H9 (cell line): ENCODE measurements around the gene LAMP5. TPM values are rescaled to one million over a fixed set of nuclear protein-coding genes. Genes with fewer than 3 reads are reported as not detected.

Source experiments
- DNase-seq: peaks from one replicate; pipeline ENCODE4 v3.0.0-alpha.2; 2017
- H2AFZ ChIP-seq: one replicate; pipeline ENCODE4 v1.6.1; 2013; ENCODE audit warnings: mild to moderate bottlenecking, low read length, control low read depth, moderate library complexity
- H2AK5ac ChIP-seq: 2 replicates; pipeline ENCODE4 v1.6.1; 2013; ENCODE audit warnings: low read length, control low read depth, mixed read lengths; ENCODE audit not compliant: insufficient read length
- H2BK120ac ChIP-seq: one replicate; pipeline ENCODE4 v1.6.1; 2013; ENCODE audit warnings: low read depth, mild to moderate bottlenecking, low read length, control low read depth, inconsistent platforms; ENCODE audit not compliant: poor library complexity, severe bottlenecking
- H2BK12ac ChIP-seq: 2 replicates; pipeline ENCODE4 v1.6.1; 2013; ENCODE audit warnings: low read length, control low read depth, mixed read lengths, low read depth; ENCODE audit not compliant: insufficient read length
- H2BK15ac ChIP-seq: 2 replicates; pipeline ENCODE4 v1.6.1; 2013; ENCODE audit warnings: low read depth, low read length, control low read depth
- H2BK20ac ChIP-seq: one replicate; pipeline ENCODE4 v1.6.1; 2013; ENCODE audit warnings: low read depth, mild to moderate bottlenecking, low read length, control low read depth, inconsistent platforms; ENCODE audit not compliant: poor library complexity, severe bottlenecking
- H2BK5ac ChIP-seq: 2 replicates; pipeline ENCODE4 v1.6.1; 2013; ENCODE audit warnings: low read length, control low read depth, mixed read lengths; ENCODE audit not compliant: insufficient read length
- H3K14ac ChIP-seq: 2 replicates; pipeline ENCODE4 v1.6.1; 2013; ENCODE audit warnings: low read length, control low read depth; ENCODE audit not compliant: insufficient read depth
- H3K18ac ChIP-seq: 2 replicates; pipeline ENCODE4 v1.6.1; 2013; ENCODE audit warnings: low read depth, mild to moderate bottlenecking, mixed read lengths, low read length, control low read depth; ENCODE audit not compliant: insufficient read length
- H3K23ac ChIP-seq: 2 replicates; pipeline ENCODE4 v1.6.1; 2013; ENCODE audit warnings: low read length, control low read depth, mixed read lengths, low read depth; ENCODE audit not compliant: insufficient read length
- H3K23me2 ChIP-seq: 2 replicates; pipeline ENCODE4 v1.6.1; 2013; ENCODE audit warnings: low read depth, mild to moderate bottlenecking, mixed read lengths, low read length, control low read depth; ENCODE audit not compliant: insufficient read length, poor library complexity, severe bottlenecking
- H3K27ac ChIP-seq: 2 replicates; pipeline ENCODE4 v1.5.1; 2013; ENCODE audit warnings: low read length, control low read depth, mixed read lengths, low read depth; ENCODE audit not compliant: insufficient read length
- H3K27me3 ChIP-seq: 2 replicates; pipeline ENCODE4 v1.6.1; 2013; ENCODE audit warnings: low read length, control low read depth, inconsistent platforms; ENCODE audit not compliant: insufficient read depth
- H3K4ac ChIP-seq: 2 replicates; pipeline ENCODE4 v1.6.1; 2013; ENCODE audit warnings: low read depth, mild to moderate bottlenecking, control low read depth, inconsistent platforms, low read length, moderate library complexity
- H3K4me1 ChIP-seq: 2 replicates; pipeline ENCODE4 v1.6.1; 2013; ENCODE audit warnings: low read length, control low read depth, inconsistent platforms; ENCODE audit not compliant: insufficient read depth
- H3K4me2 ChIP-seq: 2 replicates; pipeline ENCODE4 v1.6.1; 2013; ENCODE audit warnings: low read length, control low read depth, mixed read lengths; ENCODE audit not compliant: insufficient read length, insufficient read depth
- H3K56ac ChIP-seq: 2 replicates; pipeline ENCODE4 v1.6.1; 2013; ENCODE audit warnings: low read depth, mild to moderate bottlenecking, mixed read lengths, low read length, control low read depth; ENCODE audit not compliant: insufficient read length
- H3K79me1 ChIP-seq: 2 replicates; pipeline ENCODE4 v1.6.1; 2013; ENCODE audit warnings: low read depth, mild to moderate bottlenecking, moderate library complexity, low read length, control low read depth, inconsistent platforms; ENCODE audit not compliant: insufficient read depth, poor library complexity, severe bottlenecking
- H3K79me2 ChIP-seq: 2 replicates; pipeline ENCODE4 v1.6.1; 2013; ENCODE audit warnings: low read length, control low read depth, inconsistent platforms; ENCODE audit not compliant: insufficient read depth
- H3K9ac ChIP-seq: 2 replicates; pipeline ENCODE4 v1.6.1; 2013; ENCODE audit warnings: low read length, control low read depth, mixed read lengths; ENCODE audit not compliant: insufficient read length; ENCODE audit errors: extremely low read depth
- H3K9me3 ChIP-seq: one replicate; pipeline ENCODE4 v1.6.1; 2013; ENCODE audit warnings: low read depth, low read length, inconsistent platforms; ENCODE audit not compliant: control insufficient read depth
- H3T11ph ChIP-seq: one replicate; pipeline ENCODE4 v1.6.1; 2013; ENCODE audit warnings: mild to moderate bottlenecking, low read length, control low read depth, inconsistent platforms
- H4K20me1 ChIP-seq: one replicate; pipeline ENCODE4 v1.6.1; 2013; ENCODE audit not compliant: control insufficient read depth, insufficient read length, insufficient read depth
- H4K5ac ChIP-seq: 2 replicates; pipeline ENCODE4 v1.6.1; 2013; ENCODE audit warnings: low read depth, mild to moderate bottlenecking, mixed read lengths, low read length, control low read depth; ENCODE audit not compliant: insufficient read length
- H4K8ac ChIP-seq: replicated peaks from 2 replicates; pipeline ENCODE4 v1.6.1; 2013; ENCODE audit warnings: low read length, control low read depth, mixed read lengths, low read depth; ENCODE audit not compliant: insufficient read length
- H4K91ac ChIP-seq: 2 replicates; pipeline ENCODE4 v1.6.1; 2013; ENCODE audit warnings: low read depth, mild to moderate bottlenecking, moderate library complexity, mixed read lengths, low read length, control low read depth; ENCODE audit not compliant: insufficient read length
- H3K27ac Mint-ChIP-seq, 3 experiments: 2 replicates in 2 of 3; 3 replicates in 1 of 3; pipeline ENCODE4 v1.8.0; 2020 to 2021; ENCODE audit warnings: mixed read lengths in 3 of 3, mild to moderate bottlenecking in 1 of 3, moderate library complexity in 1 of 3
- H3K27me3 Mint-ChIP-seq: 2 replicates; pipeline ENCODE4 v1.8.0; 2021; ENCODE audit warnings: low read depth, mild to moderate bottlenecking, moderate library complexity, mixed read lengths
- H3K36me3 Mint-ChIP-seq, 3 experiments: 2 replicates in 2 of 3; 3 replicates in 1 of 3; pipeline ENCODE4 v1.8.0; 2020 to 2021; ENCODE audit warnings: low read depth in 3 of 3, mixed read lengths in 3 of 3; ENCODE audit not compliant: insufficient read depth in 1 of 3
- H3K4me1 Mint-ChIP-seq, 2 experiments: 2 replicates each; pipeline ENCODE4 v1.8.0; 2020; ENCODE audit warnings: mixed read lengths in 2 of 2
- H3K4me3 Mint-ChIP-seq, 2 experiments: 2 replicates in 1 of 2; 3 replicates in 1 of 2; pipeline ENCODE4 v1.8.0; 2020 to 2021; ENCODE audit warnings: mild to moderate bottlenecking in 2 of 2, mixed read lengths in 2 of 2, moderate library complexity in 1 of 2
- H3K9me3 Mint-ChIP-seq, 2 experiments: 2 replicates in 1 of 2; 3 replicates in 1 of 2; pipeline ENCODE4 v1.8.0; 2020; ENCODE audit warnings: mild to moderate bottlenecking in 2 of 2, mixed read lengths in 2 of 2, moderate library complexity in 1 of 2
- WGBS: extraction: QIAGEN DNeasy Blood & Tissue Kit; methylation state at CpG from one replicate; pipeline ENCODE4 v1.1.7; 2013; ENCODE audit warnings: missing lambda C conversion rate, low lambda C conversion rate, mixed read lengths; ENCODE audit not compliant: insufficient read length; ENCODE audit errors: extremely low coverage; 5-methylcytosine and 5-hydroxymethylcytosine counted together
- total RNA-seq: library from RNA; stranded (reverse); gene quantifications from 2 replicates; pipeline ENCODE4 v1.2.1, GENCODE V29; 2021
- TF ChIP-seq, protein P1 (sequence below): fragments of 200-600 bp; sonication (generic); conservative IDR thresholded peaks from 3 replicates; pipeline ENCODE4 v1.8.0; 2021; ENCODE audit warnings: antibody characterized with exemption, mild to moderate bottlenecking

Gene LAMP5
- total RNA-seq, 1 experiment from 2014 or later, result 0.35 TPM

DNA sequence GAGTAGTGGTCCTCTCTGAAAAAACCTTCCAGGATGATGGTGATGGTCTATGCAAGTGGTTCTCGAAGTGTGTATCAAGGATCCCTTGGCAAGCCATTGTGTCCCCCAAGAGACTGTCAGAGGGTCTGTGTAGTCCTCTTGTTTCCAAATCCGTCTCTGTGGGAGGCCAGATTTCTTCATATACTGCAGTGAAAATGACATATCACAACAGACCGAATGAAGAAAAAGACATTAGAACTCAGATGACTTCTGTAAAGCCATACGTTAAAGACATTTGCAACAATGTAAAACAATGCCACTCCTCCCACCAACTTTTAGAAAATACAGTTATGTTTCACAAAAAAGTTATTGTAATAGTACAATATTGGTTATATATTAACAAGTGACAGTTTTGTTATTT lies 27.2 kb upstream of the LAMP5 start:
- H3K9me3 Mint-ChIP-seq, result no peaks in the 10 kb centered on the region
- no peak overlapping the region for H3K14ac ChIP-seq
- H3K27ac ChIP-seq, result no peak overlapping the region
- H2AFZ ChIP-seq, result no peak overlapping the region
- no peaks in the 10 kb centered on the region for H4K20me1 ChIP-seq
- H3K23me2 ChIP-seq, result no peaks in the 10 kb centered on the region
- H3K9me3 ChIP-seq, result no peaks in the 10 kb centered on the region
- no peak overlapping the region for H4K8ac ChIP-seq
- H3K4me3 Mint-ChIP-seq, result no peak overlapping the region
- H3K27ac Mint-ChIP-seq, result no peak overlapping the region
- TF ChIP-seq, protein P1, sequence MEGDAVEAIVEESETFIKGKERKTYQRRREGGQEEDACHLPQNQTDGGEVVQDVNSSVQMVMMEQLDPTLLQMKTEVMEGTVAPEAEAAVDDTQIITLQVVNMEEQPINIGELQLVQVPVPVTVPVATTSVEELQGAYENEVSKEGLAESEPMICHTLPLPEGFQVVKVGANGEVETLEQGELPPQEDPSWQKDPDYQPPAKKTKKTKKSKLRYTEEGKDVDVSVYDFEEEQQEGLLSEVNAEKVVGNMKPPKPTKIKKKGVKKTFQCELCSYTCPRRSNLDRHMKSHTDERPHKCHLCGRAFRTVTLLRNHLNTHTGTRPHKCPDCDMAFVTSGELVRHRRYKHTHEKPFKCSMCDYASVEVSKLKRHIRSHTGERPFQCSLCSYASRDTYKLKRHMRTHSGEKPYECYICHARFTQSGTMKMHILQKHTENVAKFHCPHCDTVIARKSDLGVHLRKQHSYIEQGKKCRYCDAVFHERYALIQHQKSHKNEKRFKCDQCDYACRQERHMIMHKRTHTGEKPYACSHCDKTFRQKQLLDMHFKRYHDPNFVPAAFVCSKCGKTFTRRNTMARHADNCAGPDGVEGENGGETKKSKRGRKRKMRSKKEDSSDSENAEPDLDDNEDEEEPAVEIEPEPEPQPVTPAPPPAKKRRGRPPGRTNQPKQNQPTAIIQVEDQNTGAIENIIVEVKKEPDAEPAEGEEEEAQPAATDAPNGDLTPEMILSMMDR, result no peak
- H3T11ph ChIP-seq, result no peak overlapping the region
- H3K4ac ChIP-seq, result no peak overlapping the region
- no peaks in the 10 kb centered on the region for H3K79me1 ChIP-seq
- H4K5ac ChIP-seq, result no peak overlapping the region
- no peak for DNase-seq
- H2BK15ac ChIP-seq, result no peak overlapping the region
- H3K27me3 ChIP-seq, result no peaks in the 10 kb centered on the region
- no peaks in the 10 kb centered on the region for H3K4me1 Mint-ChIP-seq
- H3K56ac ChIP-seq, result no peak overlapping the region
- H2BK120ac ChIP-seq, result no peak overlapping the region
- no peak overlapping the region for H2AK5ac ChIP-seq
- H3K4me1 ChIP-seq, result no peaks in the 10 kb centered on the region
- H2BK20ac ChIP-seq, result no peak overlapping the region
- H4K91ac ChIP-seq, result no peak overlapping the region
- H3K27me3 Mint-ChIP-seq, result peaks cover 4% of the 10 kb centered on the region; the same call in 1 of the 2 replicates
- H3K18ac ChIP-seq, result no peak overlapping the region
- H3K4me2 ChIP-seq, result no peak overlapping the region
- H3K79me2 ChIP-seq, result no peaks in the 10 kb centered on the region
- H2BK12ac ChIP-seq, result no peak overlapping the region
- no peak overlapping the region for H3K9ac ChIP-seq
- WGBS, result no CpG with 5 or more reads among the region's 4 CpGs
- no peak overlapping the region for H2BK5ac ChIP-seq
- H3K36me3 Mint-ChIP-seq, result no peaks in the 10 kb centered on the region
- H3K23ac ChIP-seq, result no peak overlapping the region
